ENCODE data around the gene P2RX6.

The P2RX6 gene

DNA sequence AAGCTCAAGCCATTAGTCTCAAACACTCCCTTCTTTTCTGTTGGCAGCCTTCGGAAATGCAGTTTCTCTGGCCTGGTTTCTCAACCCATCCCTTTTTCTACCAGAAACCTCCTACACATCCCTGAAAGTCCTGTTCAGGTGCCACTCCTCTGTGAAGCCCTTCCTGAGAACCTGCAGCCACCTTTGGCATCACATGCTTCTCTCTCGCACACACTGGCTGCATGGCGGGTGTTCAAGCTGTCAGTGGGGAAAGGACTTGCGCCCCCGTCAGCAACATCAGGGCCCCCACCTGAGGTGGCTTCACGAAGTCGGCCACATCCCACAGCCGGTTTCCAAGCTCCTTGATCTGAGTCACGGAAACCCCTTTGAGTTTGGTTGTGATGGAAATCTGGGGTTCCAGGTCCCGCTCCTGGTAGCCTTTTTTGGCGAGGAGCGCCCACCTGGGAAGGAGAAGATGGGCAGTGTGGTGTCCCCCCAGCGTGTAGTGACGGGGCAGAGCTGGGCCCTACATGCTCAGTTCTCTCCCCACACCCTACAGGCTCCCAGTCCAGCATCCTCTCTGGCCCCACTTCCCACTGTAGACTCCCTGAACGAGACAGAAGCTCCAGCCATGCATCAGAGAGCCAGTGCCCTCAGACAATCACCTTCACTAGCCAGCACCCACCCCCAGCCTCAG lies 29.0 kb downstream of the P2RX6 start:
- TF ChIP-seq, protein P1, sequence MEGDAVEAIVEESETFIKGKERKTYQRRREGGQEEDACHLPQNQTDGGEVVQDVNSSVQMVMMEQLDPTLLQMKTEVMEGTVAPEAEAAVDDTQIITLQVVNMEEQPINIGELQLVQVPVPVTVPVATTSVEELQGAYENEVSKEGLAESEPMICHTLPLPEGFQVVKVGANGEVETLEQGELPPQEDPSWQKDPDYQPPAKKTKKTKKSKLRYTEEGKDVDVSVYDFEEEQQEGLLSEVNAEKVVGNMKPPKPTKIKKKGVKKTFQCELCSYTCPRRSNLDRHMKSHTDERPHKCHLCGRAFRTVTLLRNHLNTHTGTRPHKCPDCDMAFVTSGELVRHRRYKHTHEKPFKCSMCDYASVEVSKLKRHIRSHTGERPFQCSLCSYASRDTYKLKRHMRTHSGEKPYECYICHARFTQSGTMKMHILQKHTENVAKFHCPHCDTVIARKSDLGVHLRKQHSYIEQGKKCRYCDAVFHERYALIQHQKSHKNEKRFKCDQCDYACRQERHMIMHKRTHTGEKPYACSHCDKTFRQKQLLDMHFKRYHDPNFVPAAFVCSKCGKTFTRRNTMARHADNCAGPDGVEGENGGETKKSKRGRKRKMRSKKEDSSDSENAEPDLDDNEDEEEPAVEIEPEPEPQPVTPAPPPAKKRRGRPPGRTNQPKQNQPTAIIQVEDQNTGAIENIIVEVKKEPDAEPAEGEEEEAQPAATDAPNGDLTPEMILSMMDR (IDR thresholded peaks at IDR 0.05): no peak

DNA sequence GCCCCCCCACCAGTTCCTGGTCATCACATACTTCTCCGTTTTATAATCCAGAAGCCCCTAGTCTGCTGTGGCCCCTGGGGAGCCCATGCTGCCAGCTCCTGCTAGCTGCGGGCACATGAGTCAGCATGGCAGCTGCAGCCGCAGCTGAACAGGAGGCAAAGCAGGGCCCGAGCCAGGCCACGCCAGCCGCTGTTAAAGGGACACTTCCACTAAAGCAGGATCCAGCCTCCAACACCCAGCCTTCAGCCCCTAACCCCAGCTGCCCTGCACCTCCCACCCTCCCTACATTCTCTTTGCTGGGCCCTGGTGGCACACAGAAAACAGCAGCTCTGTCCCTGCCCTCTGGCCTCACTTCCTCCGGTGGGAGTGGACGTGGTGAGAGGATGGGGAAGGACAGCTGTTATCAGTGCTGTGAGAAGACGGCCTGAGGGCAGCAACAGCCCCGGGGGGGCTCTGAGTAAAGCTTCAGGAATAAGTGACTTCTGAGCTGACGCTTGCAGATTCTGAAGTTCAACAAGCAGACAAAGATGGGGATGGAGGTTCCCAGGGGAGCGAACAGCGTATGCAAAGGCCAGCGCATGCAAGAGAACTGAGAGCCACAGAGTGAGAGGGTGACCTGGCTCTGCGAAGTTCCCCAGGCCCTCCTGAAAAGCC lies 30.1 kb downstream of the P2RX6 start:
- TF ChIP-seq, protein P1 (IDR thresholded peaks at IDR 0.05): no peak

DNA sequence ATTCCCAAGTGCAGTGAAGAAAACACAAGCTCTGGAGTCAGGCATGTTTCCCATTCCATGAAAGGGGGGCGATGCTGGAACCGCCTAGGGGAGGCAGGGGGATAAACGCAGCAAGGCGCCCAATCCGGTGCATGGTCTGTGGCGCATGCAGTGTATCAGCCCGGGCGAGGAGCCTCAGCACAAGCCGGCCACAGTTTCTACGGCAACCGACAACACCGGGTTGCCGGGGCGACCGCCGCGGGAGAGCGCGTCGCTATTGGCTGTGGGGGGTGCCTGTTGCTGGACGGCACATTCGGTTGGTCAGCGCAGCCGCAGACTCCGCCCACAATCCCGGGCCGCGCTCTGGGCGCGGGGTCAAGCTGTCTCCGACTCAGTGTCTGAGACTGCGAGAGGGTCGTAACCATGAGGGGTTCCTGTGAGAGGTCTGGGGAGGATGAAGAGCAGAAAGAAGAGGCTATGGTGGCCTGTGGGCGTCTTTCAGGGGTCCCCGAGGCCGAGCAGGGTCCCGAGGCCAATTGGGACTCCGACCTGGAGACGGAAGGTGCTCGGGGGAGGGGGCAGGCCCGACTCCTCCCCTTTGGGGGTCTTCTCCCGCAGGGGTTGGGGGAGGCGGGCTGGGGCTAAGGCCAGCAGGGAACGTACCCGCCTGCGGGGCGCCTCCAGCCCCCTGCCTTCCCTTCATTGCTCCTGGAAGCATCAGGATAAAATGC lies 30.8 kb downstream of the P2RX6 start, which contains the start of gene LRRC74B:
Gene LRRC74B, plus strand, starts transcription at position 362 of the 710 bp plus-strand sequence. Its CDS starts 41 bp downstream, at position 403.
- TF ChIP-seq, protein P1 (IDR thresholded peaks at IDR 0.05): no peak

DNA sequence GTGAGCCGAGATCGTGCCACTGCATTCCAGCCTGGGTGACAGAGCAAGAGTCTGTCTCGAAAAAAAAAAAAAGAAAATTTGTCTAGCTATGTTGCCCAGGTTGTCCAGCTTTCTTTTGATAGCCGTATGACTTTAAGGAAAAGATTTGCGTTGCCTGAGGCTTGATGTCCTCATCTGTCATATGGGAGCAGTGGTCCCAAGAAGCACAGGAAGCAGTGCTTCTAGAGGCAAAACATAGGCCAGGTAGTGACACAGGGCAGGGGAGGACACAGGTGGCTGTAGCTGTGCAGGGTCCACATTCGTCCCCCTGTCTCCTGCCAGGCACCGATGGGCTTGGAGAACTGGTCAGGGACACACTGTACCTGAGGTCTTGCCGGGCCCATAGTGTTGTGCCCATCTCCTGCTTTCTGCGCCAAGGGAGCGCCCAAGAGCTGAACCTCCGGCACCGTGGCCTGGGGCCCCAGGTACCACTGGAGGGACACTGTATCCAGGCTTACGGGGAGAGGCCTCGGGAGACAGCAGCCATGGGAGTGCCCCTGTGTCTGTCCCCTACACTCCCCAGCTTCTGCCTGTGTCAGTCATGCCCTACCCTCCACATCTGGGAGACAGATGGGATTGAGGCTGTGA lies 32.2 kb downstream of the P2RX6 start:
- TF ChIP-seq, protein P1 (IDR thresholded peaks at IDR 0.05): no peak

DNA sequence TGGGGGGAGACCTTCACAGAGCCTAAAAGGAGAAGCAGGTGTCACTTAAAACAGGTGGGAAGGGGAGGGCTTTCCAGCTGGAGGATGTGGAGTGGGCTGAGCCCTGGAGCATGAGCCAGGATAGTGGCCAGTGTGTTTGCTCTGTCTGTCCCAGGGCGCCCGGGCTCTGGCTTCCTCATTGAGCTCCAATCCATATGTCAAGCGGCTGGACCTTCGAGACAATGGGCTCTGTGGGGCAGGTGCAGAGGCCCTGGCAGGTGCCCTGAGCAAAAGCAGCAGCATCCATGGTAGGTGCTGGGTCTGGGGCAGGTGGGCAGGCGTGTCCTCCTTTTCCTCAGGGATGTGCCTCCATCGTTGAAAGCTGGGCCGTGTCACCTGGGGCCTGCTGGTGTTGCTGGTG lies 32.8 kb downstream of the P2RX6 start:
- TF ChIP-seq, protein P1 (IDR thresholded peaks at IDR 0.05): no peak

DNA sequence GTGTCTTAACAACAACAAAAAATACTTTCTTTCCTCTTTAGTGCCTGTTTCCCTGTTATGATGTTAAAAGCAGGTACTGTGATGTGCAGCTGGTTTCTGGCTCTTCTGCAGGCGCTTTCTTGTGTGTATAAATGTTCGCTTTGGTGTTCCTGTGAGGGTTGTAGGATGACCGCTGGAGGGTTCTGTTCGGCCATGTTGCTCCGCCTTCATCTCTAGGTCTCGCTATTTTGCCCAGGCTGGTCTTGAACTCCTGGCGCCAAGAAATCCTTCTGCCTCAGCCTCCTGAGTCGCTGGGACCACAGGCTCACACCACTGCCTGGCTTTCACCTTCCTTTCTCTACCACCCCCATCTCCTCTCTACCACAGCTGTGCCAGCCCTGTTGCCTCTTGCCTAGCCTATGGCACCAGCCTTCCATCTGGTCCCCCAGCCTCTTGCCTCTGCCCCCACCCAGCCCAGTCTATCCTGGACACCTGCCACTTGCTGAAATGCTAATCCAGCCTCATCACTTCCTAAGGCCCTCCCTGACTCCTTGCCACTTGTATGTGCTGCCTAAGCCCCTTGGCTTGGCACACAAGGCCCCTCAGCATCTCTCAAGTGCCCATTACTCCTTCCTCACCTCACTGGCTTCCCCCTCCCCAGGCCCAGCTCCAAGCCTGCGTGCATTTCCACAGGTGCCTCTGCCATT lies 36.3 kb downstream of the P2RX6 start:
- TF ChIP-seq, protein P1 (IDR thresholded peaks at IDR 0.05): no peak

Data from LNCAP (cell line).